ENCODE results near the gene UTF1. TPM values are rescaled to one million over a fixed set of nuclear protein-coding genes. Genes with fewer than 3 reads are reported as not detected.

The UTF1 gene
- total and polyA plus RNA-seq, 2 of the 8 experiments (the other 6 are each of a cell fraction or from before 2014, with no cell fraction given): 0.47 to 21.8 TPM

DNA sequence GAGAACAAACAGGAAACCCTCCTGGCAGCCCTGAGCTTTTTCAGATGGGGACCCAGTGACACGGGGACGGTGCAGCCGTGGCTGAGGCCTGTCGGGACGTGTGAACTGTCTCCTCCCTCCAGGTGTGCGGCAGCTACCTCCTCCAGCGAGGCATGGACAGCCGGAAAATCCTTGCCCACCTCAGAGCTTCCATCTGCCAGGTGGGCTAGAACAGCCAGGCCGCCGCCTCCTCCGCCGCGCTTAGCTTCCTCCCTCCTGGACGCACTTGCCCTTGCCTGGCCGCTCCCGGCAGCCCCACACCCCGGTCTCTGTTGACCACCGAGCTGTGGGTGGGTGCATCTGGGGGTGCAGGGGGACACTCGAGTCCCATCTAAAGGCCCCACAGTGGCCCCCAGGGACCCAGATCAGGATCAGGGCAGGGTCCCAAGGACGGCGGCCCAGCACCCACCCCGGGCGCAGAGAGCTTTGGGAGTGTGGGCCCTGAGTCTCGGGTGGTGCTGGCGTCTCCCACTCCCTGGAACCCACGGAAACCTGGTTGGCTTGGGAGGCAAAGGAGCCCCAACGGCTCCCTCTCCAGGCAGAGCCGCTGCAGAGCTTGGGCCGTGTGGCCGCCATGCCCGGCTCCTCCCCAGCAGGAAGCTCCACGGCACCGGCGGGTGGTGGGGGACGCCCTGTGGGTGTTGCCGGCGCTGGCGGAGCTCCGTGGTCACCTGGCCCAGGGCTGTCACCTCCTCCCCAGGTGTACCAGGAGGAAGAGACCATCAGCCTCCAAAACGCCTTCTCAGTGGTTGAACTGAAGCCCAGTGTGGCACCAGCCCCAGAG is 32.9 kb upstream of the UTF1 start (continued):
- TF ChIP-seq, protein P1, sequence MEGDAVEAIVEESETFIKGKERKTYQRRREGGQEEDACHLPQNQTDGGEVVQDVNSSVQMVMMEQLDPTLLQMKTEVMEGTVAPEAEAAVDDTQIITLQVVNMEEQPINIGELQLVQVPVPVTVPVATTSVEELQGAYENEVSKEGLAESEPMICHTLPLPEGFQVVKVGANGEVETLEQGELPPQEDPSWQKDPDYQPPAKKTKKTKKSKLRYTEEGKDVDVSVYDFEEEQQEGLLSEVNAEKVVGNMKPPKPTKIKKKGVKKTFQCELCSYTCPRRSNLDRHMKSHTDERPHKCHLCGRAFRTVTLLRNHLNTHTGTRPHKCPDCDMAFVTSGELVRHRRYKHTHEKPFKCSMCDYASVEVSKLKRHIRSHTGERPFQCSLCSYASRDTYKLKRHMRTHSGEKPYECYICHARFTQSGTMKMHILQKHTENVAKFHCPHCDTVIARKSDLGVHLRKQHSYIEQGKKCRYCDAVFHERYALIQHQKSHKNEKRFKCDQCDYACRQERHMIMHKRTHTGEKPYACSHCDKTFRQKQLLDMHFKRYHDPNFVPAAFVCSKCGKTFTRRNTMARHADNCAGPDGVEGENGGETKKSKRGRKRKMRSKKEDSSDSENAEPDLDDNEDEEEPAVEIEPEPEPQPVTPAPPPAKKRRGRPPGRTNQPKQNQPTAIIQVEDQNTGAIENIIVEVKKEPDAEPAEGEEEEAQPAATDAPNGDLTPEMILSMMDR (IDR thresholded peaks at IDR 0.05; ENCODE audit: control extremely low read depth in 1 of 3, insufficient read depth in 1 of 3, low read depth in 1 of 3, low read length in 3 of 3): peak; percentile 45 to 51 (median 47); a peak in 3 of 4 replicates
- TF ChIP-seq TAF1 (IDR thresholded peaks at IDR 0.05; ENCODE audit: low read depth, low read length) (no peak), RAD21 (IDR thresholded peaks at IDR 0.05 in 1 of 2, conservative IDR thresholded peaks at IDR 0.05 in 1 of 2; ENCODE audit: low read depth in 2 of 2, low read length in 2 of 2) (peak; percentile 46 to 61), KDM4A (IDR thresholded peaks at IDR 0.05; ENCODE audit: low read depth, low read length, severe bottlenecking) (no peak), POLR2A (IDR thresholded peaks at IDR 0.05; ENCODE audit: control extremely low read depth in 1 of 2, low read depth in 2 of 2, low read length in 2 of 2) (no peak), YY1 (IDR thresholded peaks at IDR 0.05; ENCODE audit: low read depth, low read length) (0 out of 2 replicates have a peak, but pooled peaks have one; percentile 38), EP300 (IDR thresholded peaks at IDR 0.05; ENCODE audit: borderline replicate concordance in 1 of 2, low read depth in 2 of 2, low read length in 2 of 2) (no peak), CHD1 (IDR thresholded peaks at IDR 0.05; ENCODE audit: low read depth, low read length) (no peak), CBX8 (IDR thresholded peaks at IDR 0.05; ENCODE audit: borderline replicate concordance, low read depth, low read length) (no peak), SRF (IDR thresholded peaks at IDR 0.05; ENCODE audit: low read depth, low read length) (no peak), GABPA (IDR thresholded peaks at IDR 0.05; ENCODE audit: borderline replicate concordance, insufficient read depth, low read length) (no peak; the same call in 1 of the 2 replicates), JUN (IDR thresholded peaks at IDR 0.05; ENCODE audit: low read depth, low read length) (no peak), RFX5 (IDR thresholded peaks at IDR 0.05; ENCODE audit: borderline replicate concordance, low read depth, low read length) (no peak)
